GM12801 (cell line): ENCODE results near the gene WDR46.

Experiments
- TF ChIP-seq, protein P1 (sequence below): IDR thresholded peaks from one replicate; pipeline ENCODE4 v1.5.1; 2011; ENCODE audit warnings: control low read depth; ENCODE audit not compliant: insufficient read length; ENCODE audit errors: extremely low read depth

Gene WDR46

GRCh38 chr6:33290459-33290858, 1.4 kb upstream of the WDR46 start:
- TF ChIP-seq, protein P1, sequence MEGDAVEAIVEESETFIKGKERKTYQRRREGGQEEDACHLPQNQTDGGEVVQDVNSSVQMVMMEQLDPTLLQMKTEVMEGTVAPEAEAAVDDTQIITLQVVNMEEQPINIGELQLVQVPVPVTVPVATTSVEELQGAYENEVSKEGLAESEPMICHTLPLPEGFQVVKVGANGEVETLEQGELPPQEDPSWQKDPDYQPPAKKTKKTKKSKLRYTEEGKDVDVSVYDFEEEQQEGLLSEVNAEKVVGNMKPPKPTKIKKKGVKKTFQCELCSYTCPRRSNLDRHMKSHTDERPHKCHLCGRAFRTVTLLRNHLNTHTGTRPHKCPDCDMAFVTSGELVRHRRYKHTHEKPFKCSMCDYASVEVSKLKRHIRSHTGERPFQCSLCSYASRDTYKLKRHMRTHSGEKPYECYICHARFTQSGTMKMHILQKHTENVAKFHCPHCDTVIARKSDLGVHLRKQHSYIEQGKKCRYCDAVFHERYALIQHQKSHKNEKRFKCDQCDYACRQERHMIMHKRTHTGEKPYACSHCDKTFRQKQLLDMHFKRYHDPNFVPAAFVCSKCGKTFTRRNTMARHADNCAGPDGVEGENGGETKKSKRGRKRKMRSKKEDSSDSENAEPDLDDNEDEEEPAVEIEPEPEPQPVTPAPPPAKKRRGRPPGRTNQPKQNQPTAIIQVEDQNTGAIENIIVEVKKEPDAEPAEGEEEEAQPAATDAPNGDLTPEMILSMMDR = no peak

DNA sequence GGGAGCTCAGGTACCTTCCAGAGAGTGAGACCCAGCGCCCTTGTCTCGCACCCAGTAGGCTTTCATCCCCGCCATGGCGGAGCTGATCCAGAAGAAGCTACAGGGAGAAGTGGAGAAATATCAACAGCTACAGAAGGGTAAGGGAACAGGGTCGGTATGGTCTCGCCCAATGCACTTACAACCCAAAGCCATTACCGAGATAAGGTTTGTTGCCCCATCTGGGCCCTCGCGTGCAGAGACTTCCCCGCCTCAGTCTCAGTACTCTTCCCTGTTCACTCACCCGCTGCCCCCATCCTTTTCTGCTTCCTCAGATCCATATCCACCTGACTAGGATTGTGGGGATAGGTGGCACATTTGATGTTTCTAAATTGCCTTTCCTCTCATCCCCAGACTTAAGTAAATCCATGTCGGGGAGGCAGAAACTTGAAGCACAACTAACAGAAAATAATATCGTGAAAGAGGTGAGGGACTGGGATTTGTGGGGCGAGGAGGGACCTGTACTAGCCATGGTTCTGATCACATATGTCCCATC, 811 bp upstream of the WDR46 start:
- TF ChIP-seq, protein P1 = no peak

DNA sequence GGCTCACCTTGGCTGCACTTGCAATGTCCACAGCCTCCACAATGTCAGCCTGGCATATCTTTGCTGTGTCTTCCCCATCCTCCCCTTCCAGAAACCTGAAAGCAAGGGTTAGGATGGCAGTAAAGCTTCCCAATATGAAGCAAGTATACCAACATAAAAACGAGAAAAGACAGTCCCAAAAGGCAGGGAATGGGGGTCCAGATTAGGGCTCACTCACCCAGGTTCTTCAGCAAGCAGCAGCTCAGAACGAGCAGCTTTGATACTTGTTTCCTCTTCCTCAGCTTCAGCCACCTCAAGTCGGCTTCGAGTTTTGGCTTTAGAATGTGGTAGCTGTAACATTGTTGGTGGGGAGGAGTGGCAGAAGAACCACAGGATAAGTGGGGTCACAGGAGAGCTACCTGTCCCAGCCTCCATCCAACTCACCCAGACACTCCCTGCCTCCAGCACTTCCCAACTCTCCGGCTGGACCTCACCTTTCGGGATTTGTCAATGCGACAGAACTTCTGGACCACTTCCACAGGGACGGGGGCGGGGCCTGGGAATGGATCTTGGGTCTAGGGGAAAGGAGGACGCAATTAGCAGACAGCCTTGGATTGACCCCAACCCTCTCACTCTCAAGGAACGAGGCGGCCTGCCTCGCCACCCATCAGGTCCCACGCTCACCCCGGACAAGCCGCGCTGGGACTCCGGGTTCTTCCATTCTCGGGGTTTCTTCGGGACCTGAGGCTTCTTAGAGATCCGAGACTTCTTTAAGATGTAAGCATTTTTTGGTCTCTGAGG, 708 bp downstream of the WDR46 start:
- TF ChIP-seq, protein P1 = no peak

DNA sequence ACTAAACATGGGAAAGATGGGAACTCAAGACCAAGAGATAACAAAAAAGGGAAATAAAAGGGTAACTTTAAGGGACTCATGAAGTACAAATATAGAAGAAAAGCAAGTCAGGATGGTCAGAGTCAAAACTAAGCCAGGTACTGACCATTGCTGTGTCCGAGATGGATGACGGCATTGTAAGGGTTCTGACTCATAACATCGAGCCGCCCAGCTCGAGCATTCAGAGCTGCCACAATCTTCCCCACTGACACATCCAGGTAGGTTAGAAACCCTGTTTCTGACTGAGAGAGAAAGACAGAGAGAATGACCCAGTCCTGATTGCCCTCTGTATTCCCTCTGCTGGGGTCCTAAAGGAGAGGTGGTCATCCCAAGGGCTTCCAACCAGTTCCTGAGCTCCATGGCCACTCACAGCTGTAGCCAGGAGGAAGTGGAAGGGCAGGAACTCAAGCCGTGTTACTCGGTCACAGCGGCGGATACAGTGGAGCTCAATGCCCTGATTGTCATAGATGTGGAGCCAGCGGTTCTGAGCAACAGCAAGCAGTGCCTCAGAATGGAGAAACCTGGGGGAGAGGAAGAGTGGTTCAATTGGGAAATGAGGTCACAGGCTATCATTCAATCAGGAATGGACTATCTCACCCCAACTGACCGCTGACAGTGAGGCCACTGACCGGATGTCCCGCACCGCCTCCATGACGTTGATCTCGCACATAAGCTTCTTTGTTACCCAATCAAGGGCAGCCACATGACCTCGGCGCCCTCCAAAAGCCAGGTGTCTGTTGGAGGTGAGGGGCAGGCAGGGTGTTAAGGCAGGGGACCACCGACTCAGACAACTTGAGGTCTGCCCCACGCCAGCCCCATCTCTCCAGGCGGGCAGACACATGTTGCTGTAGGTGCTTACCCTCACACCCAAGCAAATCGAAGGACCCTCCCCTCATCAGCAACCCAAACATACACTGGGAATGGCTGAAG, 1.8 kb downstream of the WDR46 start:
- TF ChIP-seq, protein P1 = no peak

GRCh38 chr6:33280539-33280938, 8.5 kb downstream of the WDR46 start:
- TF ChIP-seq, protein P1 = no peak

- TF ChIP-seq, protein P1 = no peak
These were observed 9.0 kb downstream of the WDR46 start for GRCh38 chr6:33279971-33280511.

DNA sequence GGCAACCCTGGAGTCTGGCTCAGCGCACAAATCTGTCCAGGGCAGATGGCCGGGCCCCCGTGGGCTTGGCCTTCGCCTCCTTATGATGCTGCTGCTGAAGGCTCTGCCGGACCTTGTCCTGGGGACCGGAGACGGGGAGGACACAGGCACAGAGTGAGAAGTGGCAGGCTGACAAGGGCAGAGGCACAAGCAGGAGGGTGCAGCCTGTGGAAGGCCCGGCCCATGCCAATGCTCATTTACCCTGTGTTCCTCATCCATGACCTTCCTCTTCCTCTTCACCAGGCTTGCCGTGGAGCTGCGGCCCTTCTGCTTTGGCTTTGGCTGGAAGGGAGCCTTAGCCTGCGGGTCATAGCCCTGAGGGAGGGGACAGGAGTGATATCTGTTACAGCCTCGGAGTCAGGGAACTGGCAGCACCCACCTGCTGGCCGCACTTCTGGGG, 9.8 kb downstream of the WDR46 start:
- TF ChIP-seq, protein P1 = no peak
